HCT116 (cell line): ENCODE data around the gene UBE3C. TPM values are rescaled to one million over a fixed set of nuclear protein-coding genes. Genes with fewer than 3 reads are reported as not detected.

Source experiments
- ATAC-seq: fragments of 200-7000 bp; cut with Tn5 transposase; 2 replicates; pipeline ENCODE4 v1.9.1; 2020; ENCODE audit warnings: mild to moderate bottlenecking, moderate library complexity
- BruUV-seq: library from RNA; stranded (reverse); fragments of 400-500 nt; replicated peaks from 2 replicates; lab custom pipeline; 2021; lab: Mats Ljungman, UMichigan
- CTCF ChIA-PET: fragments of 300-600 bp; sonication (Branson Sonifier 250); formaldehyde crosslinking; loops from one replicate; lab custom pipeline; 2021; ENCODE audit warnings: antibody characterized with exemption; lab: Charles Lee
- POLR2A ChIA-PET: fragments of 300-600, 350-600 bp; sonication (Branson Sonifier 250); formaldehyde crosslinking; loops from one replicate; lab custom pipeline; 2021; ENCODE audit warnings: antibody characterized with exemption; lab: Charles Lee
- RAD21 ChIA-PET, 2 experiments: fragments of 300-600 bp; sonication (Branson Sonifier 250); formaldehyde crosslinking; loops; one replicate each; lab custom pipeline; 2023; ENCODE audit warnings: low total read pairs in 2 of 2; ENCODE audit not compliant: uncharacterized antibody in 2 of 2, unreplicated experiment in 2 of 2, low non-redundant PET in 1 of 2; lab: Charles Lee
- DNase-seq: peaks from one replicate; pipeline ENCODE4 v3.0.0-alpha.2; 2010; ENCODE audit warnings: low read depth, low spot score
- H2AFZ ChIP-seq: fragments of 200-600 bp; shearing (Covaris generic), sonication (generic); 2 replicates; pipeline ENCODE4 v1.6.1; 2017; ENCODE audit warnings: low read depth, mixed run types, mixed read lengths, antibody characterized with exemption, low read length; ENCODE audit not compliant: poor library complexity, severe bottlenecking
- H3K27ac ChIP-seq: 2 replicates; pipeline ENCODE4 v1.5.1; 2012; ENCODE audit warnings: low read depth, low read length
- H3K27me3 ChIP-seq: fragments of 200-600 bp; sonication (generic); 2 replicates; pipeline ENCODE4 v1.6.1; 2016; ENCODE audit warnings: mixed run types, low read length, mixed read lengths; ENCODE audit not compliant: insufficient read depth
- H3K36me3 ChIP-seq, 2 experiments: fragments of 200-500 bp in 1 of 2; fragments of 200-600 bp in 1 of 2; sonication (Bioruptor generic) in 1 of 2; sonication (generic) in 1 of 2; 2 replicates each; pipeline versions ENCODE4 v1.5.1 to v1.6.1; 2014 to 2016; ENCODE audit warnings: low read length in 2 of 2, inconsistent platforms in 1 of 2, mixed read lengths in 1 of 2, mixed run types in 1 of 2; ENCODE audit not compliant: insufficient read depth in 2 of 2, control insufficient read depth in 1 of 2
- H3K4me1 ChIP-seq, 2 experiments: fragments of 200-600 bp in 1 of 2; sonication (generic) in 1 of 2; 2 replicates each; pipeline versions ENCODE4 v1.5.1 to v1.6.1; 2012 to 2017; ENCODE audit warnings: low read length in 2 of 2, inconsistent platforms in 1 of 2, mild to moderate bottlenecking in 1 of 2, mixed read lengths in 1 of 2, mixed run types in 1 of 2, moderate library complexity in 1 of 2; ENCODE audit not compliant: insufficient read depth in 2 of 2, control insufficient read depth in 1 of 2
- H3K4me2 ChIP-seq: fragments of 200-600 bp; sonication (generic); 2 replicates; pipeline ENCODE4 v1.6.1; 2017; ENCODE audit warnings: mixed run types, low read length, mixed read lengths
- H3K4me3 ChIP-seq, 2 experiments: fragments of 200-600 bp in 1 of 2; sonication (generic) in 1 of 2; replicated peaks in 1 of 2; 2 replicates each; pipeline ENCODE4 v1.5.1; 2011 to 2016; ENCODE audit warnings: low read length in 2 of 2, control low read depth in 1 of 2, low read depth in 1 of 2, mild to moderate bottlenecking in 1 of 2, mixed read lengths in 1 of 2, mixed run types in 1 of 2
- H3K79me2 ChIP-seq: fragments of 200-600 bp; sonication (generic); 2 replicates; pipeline ENCODE4 v1.6.1; 2017; ENCODE audit warnings: mild to moderate bottlenecking, mixed run types, low read length, moderate library complexity, mixed read lengths; ENCODE audit not compliant: insufficient read depth
- H3K9ac ChIP-seq: fragments of 200-600 bp; sonication (generic); 2 replicates; pipeline ENCODE4 v1.6.1; 2016; ENCODE audit warnings: low read length, mixed read lengths
- H3K9me2 ChIP-seq: fragments of 200-600 bp; sonication (generic), shearing (Covaris generic); 2 replicates; pipeline ENCODE4 v1.6.1; 2017; ENCODE audit warnings: mixed run types, mild to moderate bottlenecking, moderate library complexity; ENCODE audit not compliant: insufficient read depth
- H3K9me3 ChIP-seq, 2 experiments: fragments of 200-500 bp in 1 of 2; fragments of 200-600 bp in 1 of 2; sonication (Bioruptor generic) in 1 of 2; sonication (generic) in 1 of 2; 2 replicates each; pipeline ENCODE4 v1.6.1; 2014 to 2017; ENCODE audit warnings: low read length in 2 of 2, mixed read lengths in 2 of 2, inconsistent platforms in 1 of 2, low read depth in 1 of 2, mild to moderate bottlenecking in 1 of 2, mixed run types in 1 of 2, moderate library complexity in 1 of 2; ENCODE audit not compliant: control insufficient read depth in 1 of 2, insufficient read depth in 1 of 2
- H4K20me1 ChIP-seq: fragments of 200-600 bp; sonication (generic), shearing (Covaris generic); 2 replicates; pipeline ENCODE4 v1.6.1; 2017; ENCODE audit warnings: mixed run types, mild to moderate bottlenecking, moderate library complexity; ENCODE audit not compliant: insufficient read depth
- CEBPB ChIP-seq: IDR thresholded peaks from 2 replicates; pipeline ENCODE4 v1.6.1; 2012; ENCODE audit warnings: low read depth
- EGR1 ChIP-seq: IDR thresholded peaks from 2 replicates; pipeline ENCODE4 v1.6.1; 2012; ENCODE audit warnings: low read depth
- ELF1 ChIP-seq: IDR thresholded peaks from 2 replicates; pipeline ENCODE4 v1.6.1; 2012; ENCODE audit warnings: low read depth, borderline replicate concordance
- EZH2phosphoT487 ChIP-seq: fragments of 200-600 bp; IDR thresholded peaks from 2 replicates; pipeline ENCODE4 v1.6.1; 2018; ENCODE audit warnings: antibody characterized with exemption, borderline replicate concordance
- JUND ChIP-seq: IDR thresholded peaks from 2 replicates; pipeline ENCODE4 v1.6.1; 2012
- RAD21 ChIP-seq: IDR thresholded peaks from 2 replicates; pipeline ENCODE4 v1.6.1; 2012; ENCODE audit warnings: low read depth, mild to moderate bottlenecking
- SIN3A ChIP-seq: IDR thresholded peaks from 2 replicates; pipeline ENCODE4 v1.6.1; 2012; ENCODE audit warnings: low read depth
- SP1 ChIP-seq: IDR thresholded peaks from 2 replicates; pipeline ENCODE4 v1.6.1; 2012; ENCODE audit warnings: low read depth
- SRF ChIP-seq: IDR thresholded peaks from 2 replicates; pipeline ENCODE4 v1.6.1; 2012; ENCODE audit warnings: low read depth
- TCF7L2 ChIP-seq: IDR thresholded peaks from 2 replicates; pipeline ENCODE4 v1.7.0; 2011; ENCODE audit warnings: borderline replicate concordance, inconsistent platforms; ENCODE audit not compliant: insufficient read depth, insufficient read length; ENCODE audit errors: extremely low read depth
- ZFX ChIP-seq: fragments of 450-650 bp; IDR thresholded peaks from 2 replicates; pipeline ENCODE4 v1.6.1; 2017
- intact Hi-C: fragments of 100-400 bp; cut with micrococcal nuclease; formaldehyde crosslinking; loops from 2 replicates; pipeline ENCODE4 v1.10.0; 2022
- total RNA-seq: library from RNA; stranded (reverse); gene quantifications from one replicate; pipeline ENCODE4 v1.2.1, GENCODE V29; 2021; ENCODE audit not compliant: unreplicated experiment
- TF ChIP-seq, protein P1 (sequence below): IDR thresholded peaks from 2 replicates; pipeline ENCODE4 v1.6.1; 2011; ENCODE audit warnings: mild to moderate bottlenecking, low read length, moderate library complexity; ENCODE audit not compliant: insufficient replicate concordance; ENCODE audit errors: extremely low read depth
- TF ChIP-seq, protein P2 (sequence below), 3 experiments: fragments of 200-600 bp in 1 of 3; sonication (generic) in 1 of 3; IDR thresholded peaks in 2 of 3; conservative IDR thresholded peaks in 1 of 3; 2 replicates each; pipeline ENCODE4 v1.5.1; 2012 to 2017; ENCODE audit warnings: low read depth in 2 of 3, low read length in 2 of 3, antibody characterized with exemption in 1 of 3, borderline replicate concordance in 1 of 3, control low read depth in 1 of 3, mild to moderate bottlenecking in 1 of 3, mixed read lengths in 1 of 3, mixed run types in 1 of 3, moderate library complexity in 1 of 3; ENCODE audit not compliant: insufficient read depth in 1 of 3
- TF ChIP-seq, protein P3 (sequence below): IDR thresholded peaks from 2 replicates; pipeline ENCODE4 v1.6.1; 2012
- TF ChIP-seq, protein P4 (sequence below): IDR thresholded peaks from 2 replicates; pipeline ENCODE4 v1.6.1; 2012
- TF ChIP-seq, protein P5 (sequence below): IDR thresholded peaks from 2 replicates; pipeline ENCODE4 v1.6.1; 2012; ENCODE audit warnings: low read depth

The UBE3C gene
- total RNA-seq, 1 experiment from 2014 or later = 68.3 TPM

DNA sequence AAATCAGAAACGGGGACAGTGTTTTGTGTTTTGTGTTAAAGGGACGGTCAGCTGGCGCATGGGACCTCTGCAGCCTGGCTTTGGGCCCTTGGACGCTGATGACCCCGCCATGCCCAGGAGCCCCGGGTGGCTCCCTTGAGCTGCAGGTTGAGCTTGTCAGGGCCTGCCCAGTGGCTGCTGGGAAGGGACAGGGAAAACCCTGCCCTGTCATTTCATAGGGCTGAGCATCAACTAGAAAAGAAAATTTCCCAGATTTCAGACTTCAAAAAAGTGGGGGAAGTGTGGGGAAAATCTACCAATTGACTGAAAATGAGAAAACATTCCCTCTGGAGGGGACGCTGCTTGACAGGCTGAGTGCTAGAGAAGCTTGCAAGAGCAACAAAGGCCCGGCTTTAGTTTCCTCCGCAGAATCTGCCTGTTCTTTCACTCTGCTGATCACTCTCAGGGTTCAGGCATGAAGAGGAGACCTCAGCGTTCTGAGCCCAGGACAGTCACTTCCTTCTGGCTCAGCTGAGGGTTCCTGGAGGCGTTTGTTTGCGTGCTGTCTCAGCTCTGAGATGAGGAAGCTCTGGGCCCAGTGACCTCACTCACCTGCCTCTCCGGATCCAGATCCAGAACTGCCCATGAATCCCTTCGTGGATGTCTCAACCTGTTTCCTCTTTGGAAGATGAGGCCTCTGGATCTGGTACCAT is 179.4 kb downstream of the UBE3C start:
- ATAC-seq = peak; percentile 49; the same call in 1 of the 2 replicates
- Histone ChIP-seq H3K27ac (no peak overlapping the region), H3K9ac (no peak overlapping the region), H3K4me3 (no peak overlapping the region), H3K9me3 (no peaks in the 10 kb centered on the region), H3K27me3 (no peaks in the 10 kb centered on the region), H3K4me1 (peaks cover 0 to 14% of the 10 kb centered on the region in 2 experiments; a peak in 1 of 4 replicates), H3K36me3 (no peaks in the 10 kb centered on the region), H2AFZ (no peak overlapping the region), H3K79me2 (no peaks in the 10 kb centered on the region), H3K4me2 (no peak overlapping the region), H4K20me1 (no peaks in the 10 kb centered on the region), H3K9me2 (no peaks in the 10 kb centered on the region)
- ChIA-PET CTCF (no interaction called here), POLR2A (no interaction called here), RAD21 (no interaction called here)
- intact Hi-C loops = no loop called here
- BruUV-seq = no TSS peak
- TF ChIP-seq EZH2phosphoT487 (no peak), ZFX (no peak), SP1 (no peak), ELF1 (no peak), EGR1 (no peak), RAD21 (no peak), SRF (no peak), JUND (no peak), SIN3A (no peak), TCF7L2 (no peak), CEBPB (no peak)
- TF ChIP-seq, protein P1, sequence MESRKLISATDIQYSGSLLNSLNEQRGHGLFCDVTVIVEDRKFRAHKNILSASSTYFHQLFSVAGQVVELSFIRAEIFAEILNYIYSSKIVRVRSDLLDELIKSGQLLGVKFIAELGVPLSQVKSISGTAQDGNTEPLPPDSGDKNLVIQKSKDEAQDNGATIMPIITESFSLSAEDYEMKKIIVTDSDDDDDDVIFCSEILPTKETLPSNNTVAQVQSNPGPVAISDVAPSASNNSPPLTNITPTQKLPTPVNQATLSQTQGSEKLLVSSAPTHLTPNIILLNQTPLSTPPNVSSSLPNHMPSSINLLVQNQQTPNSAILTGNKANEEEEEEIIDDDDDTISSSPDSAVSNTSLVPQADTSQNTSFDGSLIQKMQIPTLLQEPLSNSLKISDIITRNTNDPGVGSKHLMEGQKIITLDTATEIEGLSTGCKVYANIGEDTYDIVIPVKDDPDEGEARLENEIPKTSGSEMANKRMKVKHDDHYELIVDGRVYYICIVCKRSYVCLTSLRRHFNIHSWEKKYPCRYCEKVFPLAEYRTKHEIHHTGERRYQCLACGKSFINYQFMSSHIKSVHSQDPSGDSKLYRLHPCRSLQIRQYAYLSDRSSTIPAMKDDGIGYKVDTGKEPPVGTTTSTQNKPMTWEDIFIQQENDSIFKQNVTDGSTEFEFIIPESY = no peak
- TF ChIP-seq, protein P2, sequence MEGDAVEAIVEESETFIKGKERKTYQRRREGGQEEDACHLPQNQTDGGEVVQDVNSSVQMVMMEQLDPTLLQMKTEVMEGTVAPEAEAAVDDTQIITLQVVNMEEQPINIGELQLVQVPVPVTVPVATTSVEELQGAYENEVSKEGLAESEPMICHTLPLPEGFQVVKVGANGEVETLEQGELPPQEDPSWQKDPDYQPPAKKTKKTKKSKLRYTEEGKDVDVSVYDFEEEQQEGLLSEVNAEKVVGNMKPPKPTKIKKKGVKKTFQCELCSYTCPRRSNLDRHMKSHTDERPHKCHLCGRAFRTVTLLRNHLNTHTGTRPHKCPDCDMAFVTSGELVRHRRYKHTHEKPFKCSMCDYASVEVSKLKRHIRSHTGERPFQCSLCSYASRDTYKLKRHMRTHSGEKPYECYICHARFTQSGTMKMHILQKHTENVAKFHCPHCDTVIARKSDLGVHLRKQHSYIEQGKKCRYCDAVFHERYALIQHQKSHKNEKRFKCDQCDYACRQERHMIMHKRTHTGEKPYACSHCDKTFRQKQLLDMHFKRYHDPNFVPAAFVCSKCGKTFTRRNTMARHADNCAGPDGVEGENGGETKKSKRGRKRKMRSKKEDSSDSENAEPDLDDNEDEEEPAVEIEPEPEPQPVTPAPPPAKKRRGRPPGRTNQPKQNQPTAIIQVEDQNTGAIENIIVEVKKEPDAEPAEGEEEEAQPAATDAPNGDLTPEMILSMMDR (IDR thresholded peaks at IDR 0.05 in 2 of 3, conservative IDR thresholded peaks at IDR 0.05 in 1 of 3; ENCODE audit: borderline replicate concordance in 1 of 3, insufficient read depth in 1 of 3, low read depth in 2 of 3, low read length in 2 of 3) = no peak
- TF ChIP-seq, protein P3, sequence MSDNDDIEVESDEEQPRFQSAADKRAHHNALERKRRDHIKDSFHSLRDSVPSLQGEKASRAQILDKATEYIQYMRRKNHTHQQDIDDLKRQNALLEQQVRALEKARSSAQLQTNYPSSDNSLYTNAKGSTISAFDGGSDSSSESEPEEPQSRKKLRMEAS = no peak
- TF ChIP-seq, protein P4, sequence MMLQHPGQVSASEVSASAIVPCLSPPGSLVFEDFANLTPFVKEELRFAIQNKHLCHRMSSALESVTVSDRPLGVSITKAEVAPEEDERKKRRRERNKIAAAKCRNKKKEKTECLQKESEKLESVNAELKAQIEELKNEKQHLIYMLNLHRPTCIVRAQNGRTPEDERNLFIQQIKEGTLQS = no peak
- TF ChIP-seq, protein P5, sequence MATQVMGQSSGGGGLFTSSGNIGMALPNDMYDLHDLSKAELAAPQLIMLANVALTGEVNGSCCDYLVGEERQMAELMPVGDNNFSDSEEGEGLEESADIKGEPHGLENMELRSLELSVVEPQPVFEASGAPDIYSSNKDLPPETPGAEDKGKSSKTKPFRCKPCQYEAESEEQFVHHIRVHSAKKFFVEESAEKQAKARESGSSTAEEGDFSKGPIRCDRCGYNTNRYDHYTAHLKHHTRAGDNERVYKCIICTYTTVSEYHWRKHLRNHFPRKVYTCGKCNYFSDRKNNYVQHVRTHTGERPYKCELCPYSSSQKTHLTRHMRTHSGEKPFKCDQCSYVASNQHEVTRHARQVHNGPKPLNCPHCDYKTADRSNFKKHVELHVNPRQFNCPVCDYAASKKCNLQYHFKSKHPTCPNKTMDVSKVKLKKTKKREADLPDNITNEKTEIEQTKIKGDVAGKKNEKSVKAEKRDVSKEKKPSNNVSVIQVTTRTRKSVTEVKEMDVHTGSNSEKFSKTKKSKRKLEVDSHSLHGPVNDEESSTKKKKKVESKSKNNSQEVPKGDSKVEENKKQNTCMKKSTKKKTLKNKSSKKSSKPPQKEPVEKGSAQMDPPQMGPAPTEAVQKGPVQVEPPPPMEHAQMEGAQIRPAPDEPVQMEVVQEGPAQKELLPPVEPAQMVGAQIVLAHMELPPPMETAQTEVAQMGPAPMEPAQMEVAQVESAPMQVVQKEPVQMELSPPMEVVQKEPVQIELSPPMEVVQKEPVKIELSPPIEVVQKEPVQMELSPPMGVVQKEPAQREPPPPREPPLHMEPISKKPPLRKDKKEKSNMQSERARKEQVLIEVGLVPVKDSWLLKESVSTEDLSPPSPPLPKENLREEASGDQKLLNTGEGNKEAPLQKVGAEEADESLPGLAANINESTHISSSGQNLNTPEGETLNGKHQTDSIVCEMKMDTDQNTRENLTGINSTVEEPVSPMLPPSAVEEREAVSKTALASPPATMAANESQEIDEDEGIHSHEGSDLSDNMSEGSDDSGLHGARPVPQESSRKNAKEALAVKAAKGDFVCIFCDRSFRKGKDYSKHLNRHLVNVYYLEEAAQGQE = no peak
- DNase-seq = no peak
